BJ (cell line): Measurements from ENCODE around the gene PPP4R2. TPM values are rescaled to one million over a fixed set of nuclear protein-coding genes. Genes with fewer than 3 reads are reported as not detected.
A peak's percentile ranks its signal among the peaks of the same experiment; 100 is the strongest.

Experiments
- CTCF ChIA-PET: fragments of 350-600 bp; formaldehyde crosslinking; extraction: SDS; loops from one replicate; lab custom pipeline; 2021; ENCODE audit warnings: antibody characterized with exemption, inconsistent platforms; lab: Yijun Ruan, JAX
- POLR2A ChIA-PET: fragments of 300-600 bp; sonication (Branson Sonifier 250); formaldehyde crosslinking; extraction: SDS; loops from one replicate; lab custom pipeline; 2021; ENCODE audit warnings: antibody characterized with exemption; lab: Charles Lee
- DNase-seq: peaks from one replicate; pipeline ENCODE4 v3.0.0-alpha.2; 2011; ENCODE audit warnings: low read depth
- H3K27me3 ChIP-seq: 2 replicates; pipeline ENCODE4 v1.6.0; 2011; ENCODE audit warnings: low read length; ENCODE audit not compliant: control insufficient read depth, insufficient read depth
- H3K36me3 ChIP-seq: 2 replicates; pipeline ENCODE4 v1.5.1; 2011; ENCODE audit warnings: low read length; ENCODE audit not compliant: control insufficient read depth, insufficient read depth
- H3K4me3 ChIP-seq: 2 replicates; pipeline ENCODE4 v1.5.1; 2011; ENCODE audit warnings: low read depth, mild to moderate bottlenecking, control low read depth, low read length
- polyA plus RNA-seq: library from polyadenylated mRNA; depleted of rRNA; stranded (reverse); fragments of >200 nt; gene quantifications from 2 replicates; pipeline ENCODE4 v1.2.3, GENCODE V29; 2011
- TF ChIP-seq, protein P1 (sequence below): IDR thresholded peaks from 2 replicates; pipeline ENCODE4 v1.5.1; 2011; ENCODE audit warnings: low read depth, mild to moderate bottlenecking, control low read depth, inconsistent platforms, low read length, moderate library complexity; ENCODE audit not compliant: insufficient read depth

The PPP4R2 gene
- polyA plus RNA-seq, 1 experiment = 9.8 TPM

DNA sequence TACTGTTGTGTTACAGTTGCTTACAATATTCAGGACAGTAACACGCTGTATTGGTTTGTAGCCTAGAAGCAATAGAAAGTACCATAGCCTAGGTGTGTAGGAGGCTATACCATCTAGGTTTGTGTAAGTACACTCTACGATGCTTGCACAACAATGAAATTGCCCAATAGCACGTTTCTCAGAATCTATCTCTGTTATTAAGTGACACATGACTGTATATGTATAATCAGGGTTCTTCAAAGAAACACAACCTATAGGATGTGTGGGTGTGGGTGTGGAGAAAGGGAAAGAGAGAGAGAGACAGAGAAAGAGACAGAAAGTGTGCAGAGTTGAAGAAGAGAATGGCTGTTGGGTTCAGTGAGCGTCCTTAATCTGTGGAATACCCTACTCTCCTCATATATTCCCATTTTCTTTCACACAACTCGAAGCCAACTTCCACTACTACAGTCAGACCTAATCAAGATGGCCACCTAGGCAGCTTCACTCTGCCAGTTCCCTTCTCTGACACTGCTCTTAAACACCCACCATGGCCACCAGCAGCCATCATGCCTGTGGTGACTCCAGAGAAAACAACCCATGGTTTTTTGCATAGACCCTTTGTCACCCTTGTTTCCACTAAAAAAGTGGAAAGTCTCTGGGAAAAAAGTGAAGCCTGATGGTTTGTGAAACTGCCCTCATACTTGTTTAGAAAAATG, 5.8 kb upstream of the PPP4R2 start:
- Histone ChIP-seq H3K36me3 (no peaks in the 10 kb centered on the region), H3K27me3 (no peaks in the 10 kb centered on the region), H3K4me3 (no peak overlapping the region)
- ChIA-PET POLR2A (no interaction called here), CTCF (no interaction called here)
- no peak for DNase-seq
- TF ChIP-seq, protein P1, sequence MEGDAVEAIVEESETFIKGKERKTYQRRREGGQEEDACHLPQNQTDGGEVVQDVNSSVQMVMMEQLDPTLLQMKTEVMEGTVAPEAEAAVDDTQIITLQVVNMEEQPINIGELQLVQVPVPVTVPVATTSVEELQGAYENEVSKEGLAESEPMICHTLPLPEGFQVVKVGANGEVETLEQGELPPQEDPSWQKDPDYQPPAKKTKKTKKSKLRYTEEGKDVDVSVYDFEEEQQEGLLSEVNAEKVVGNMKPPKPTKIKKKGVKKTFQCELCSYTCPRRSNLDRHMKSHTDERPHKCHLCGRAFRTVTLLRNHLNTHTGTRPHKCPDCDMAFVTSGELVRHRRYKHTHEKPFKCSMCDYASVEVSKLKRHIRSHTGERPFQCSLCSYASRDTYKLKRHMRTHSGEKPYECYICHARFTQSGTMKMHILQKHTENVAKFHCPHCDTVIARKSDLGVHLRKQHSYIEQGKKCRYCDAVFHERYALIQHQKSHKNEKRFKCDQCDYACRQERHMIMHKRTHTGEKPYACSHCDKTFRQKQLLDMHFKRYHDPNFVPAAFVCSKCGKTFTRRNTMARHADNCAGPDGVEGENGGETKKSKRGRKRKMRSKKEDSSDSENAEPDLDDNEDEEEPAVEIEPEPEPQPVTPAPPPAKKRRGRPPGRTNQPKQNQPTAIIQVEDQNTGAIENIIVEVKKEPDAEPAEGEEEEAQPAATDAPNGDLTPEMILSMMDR = no peak

DNA sequence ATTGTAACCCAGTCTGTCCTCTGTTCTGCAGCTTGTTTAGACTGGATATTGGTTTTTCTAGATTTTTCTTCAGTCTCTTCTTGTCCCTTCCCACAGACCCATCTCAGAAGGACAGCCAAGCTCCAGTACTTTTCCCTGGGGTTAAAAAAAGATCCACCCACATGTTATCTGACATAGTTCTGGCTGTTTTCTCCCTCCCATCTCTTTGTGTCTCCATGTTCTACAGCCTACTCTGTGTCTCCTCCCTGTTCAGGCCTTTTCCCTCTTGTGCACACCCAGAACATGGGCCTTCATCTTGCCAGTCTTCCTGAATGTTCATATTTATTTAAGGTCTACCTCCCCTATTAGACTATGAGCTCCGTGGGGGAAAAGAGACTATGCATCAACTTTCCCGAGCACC, 5.1 kb upstream of the PPP4R2 start:
- ChIA-PET CTCF (no interaction called here), POLR2A (no interaction called here)
- no peak overlapping the region for H3K4me3 ChIP-seq
- H3K27me3 ChIP-seq = no peaks in the 10 kb centered on the region
- TF ChIP-seq, protein P1 = no peak
- no peak for DNase-seq
- H3K36me3 ChIP-seq = no peaks in the 10 kb centered on the region

DNA sequence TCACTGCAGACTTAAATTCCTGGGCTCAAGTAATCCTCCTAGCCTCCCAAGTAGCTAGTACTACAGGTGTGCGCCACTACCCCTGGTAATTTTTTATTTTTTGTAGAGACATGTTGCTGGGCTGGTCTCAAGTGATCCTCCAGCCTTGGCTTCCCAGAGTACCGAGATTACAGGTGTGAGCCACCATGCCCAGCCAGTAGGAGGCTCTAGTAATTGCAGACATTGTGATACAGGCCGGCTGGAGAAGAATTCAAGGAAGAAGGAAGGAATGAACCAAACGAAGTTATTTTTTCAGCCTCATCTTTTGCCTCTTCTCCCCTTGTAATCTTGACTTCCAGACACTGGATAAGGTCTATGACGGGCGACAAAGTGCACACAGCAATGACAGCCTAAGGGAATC, 3.2 kb upstream of the PPP4R2 start:
- no peaks in the 10 kb centered on the region for H3K27me3 ChIP-seq
- no peak for DNase-seq
- POLR2A ChIA-PET = no interaction called here
- H3K4me3 ChIP-seq = no peak overlapping the region
- CTCF ChIA-PET = interaction anchor here (1.1 kb wide), 1 partner anchor 27 kb away, joined by 3 read pairs; no protein-coding TSS in a partner anchor
- TF ChIP-seq, protein P1 = no peak
- no peaks in the 10 kb centered on the region for H3K36me3 ChIP-seq

DNA sequence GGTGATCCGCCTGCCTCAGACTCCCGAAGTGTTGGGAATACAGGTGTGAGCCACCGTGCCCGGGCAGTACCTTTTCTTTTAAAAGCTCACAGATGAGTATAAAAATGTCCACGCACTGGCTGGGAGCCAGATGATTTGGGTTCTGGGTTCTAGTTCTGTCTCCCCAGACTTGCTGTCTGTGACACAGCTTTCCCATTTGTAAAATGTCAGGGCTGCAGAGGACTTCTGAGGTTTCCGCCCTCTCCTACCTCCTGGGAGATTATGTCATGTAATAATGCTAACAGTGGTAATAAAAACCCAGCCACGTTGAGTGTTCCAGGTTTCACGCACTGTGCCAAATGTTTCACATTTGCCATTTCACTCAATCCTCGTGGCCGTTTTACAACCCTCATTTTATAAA, 1.3 kb upstream of the PPP4R2 start:
- ChIA-PET POLR2A (no interaction called here), CTCF (no interaction called here)
- Histone ChIP-seq H3K4me3 (no peak overlapping the region), H3K27me3 (no peaks in the 10 kb centered on the region), H3K36me3 (no peaks in the 10 kb centered on the region)
- no peak for DNase-seq
- TF ChIP-seq, protein P1 = no peak

DNA sequence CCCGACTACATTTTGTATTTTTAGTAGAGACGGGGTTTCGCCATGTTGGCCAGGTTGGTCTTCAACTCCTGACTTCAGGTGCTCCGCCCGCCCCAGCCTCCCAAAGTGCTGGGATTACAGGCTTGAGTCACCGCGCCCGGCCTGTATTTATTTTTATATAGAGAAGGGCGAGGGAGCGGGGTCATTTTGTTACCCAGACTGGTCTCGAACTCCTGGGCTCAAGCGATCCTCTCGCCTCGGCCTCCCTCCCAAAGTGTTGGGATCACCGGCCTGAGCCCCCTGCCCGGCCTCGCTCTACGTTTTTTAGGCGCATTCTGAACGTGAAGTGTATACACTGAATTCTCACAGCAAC, 514 bp upstream of the PPP4R2 start:
- DNase-seq = no peak
- CTCF ChIA-PET = interaction anchor here (0.6 kb wide), 1 partner anchor 145 kb away, joined by 4 read pairs; no protein-coding TSS in a partner anchor
- peak overlapping the region; percentile 95 for H3K4me3 ChIP-seq
- no peaks in the 10 kb centered on the region for H3K36me3 ChIP-seq
- POLR2A ChIA-PET = no interaction called here
- H3K27me3 ChIP-seq = no peaks in the 10 kb centered on the region
- TF ChIP-seq, protein P1 = no peak
